Cardiac fibroblast (primary cell): Measurements from ENCODE around the gene SPAG8.
A peak's percentile ranks its signal among the peaks of the same experiment; 100 is the strongest.

Source experiments
- DNase-seq, 2 donors: peaks; one replicate each; pipeline versions ENCODE4 v3.0.0 to v3.0.0-alpha.2; 2010; ENCODE audit warnings: low read depth in 2 of 2
- H3K4me3 ChIP-seq, 2 donors: replicated peaks in 1 of 2; 1 replicate in 1 of 2; 2 replicates in 1 of 2; pipeline ENCODE4 v1.5.1; 2011; ENCODE audit warnings: low read depth in 2 of 2, low read length in 2 of 2, mild to moderate bottlenecking in 2 of 2, moderate library complexity in 1 of 2
- TF ChIP-seq, protein P1 (sequence below): IDR thresholded peaks from one replicate; pipeline ENCODE4 v1.5.1; 2011; ENCODE audit warnings: low read depth, mild to moderate bottlenecking, low read length, inconsistent platforms

The SPAG8 gene

DNA sequence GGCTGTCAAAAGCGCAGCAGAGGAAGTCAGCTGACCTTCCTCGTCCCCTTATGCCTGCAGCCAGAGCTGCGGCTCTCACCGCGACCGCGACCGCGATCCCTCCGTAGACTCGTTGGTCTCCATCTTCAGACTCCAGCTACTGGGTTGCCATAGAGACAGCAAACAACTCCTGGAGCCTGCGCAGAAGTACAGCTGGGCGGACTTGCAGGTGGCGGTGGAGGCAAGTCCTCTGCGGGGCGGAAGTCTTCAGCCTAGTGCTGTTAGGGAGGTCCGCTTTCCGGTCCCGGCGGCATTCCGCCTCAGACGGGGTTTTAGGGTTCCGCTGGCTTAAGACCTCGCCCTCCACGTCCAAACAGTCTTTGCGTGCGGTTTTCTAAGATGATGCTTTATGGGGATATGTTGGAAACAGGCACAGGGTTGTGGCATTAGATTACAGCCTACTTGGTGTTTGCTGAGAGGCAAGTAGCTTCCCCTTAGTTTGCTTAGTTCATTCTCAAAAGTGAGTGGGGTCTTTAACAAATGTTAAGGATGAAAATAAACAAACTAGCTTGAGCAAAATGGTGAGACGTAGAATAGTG, at the start of gene SPAG8:
SPAG8 (minus strand) TSS at position 238 of the 578 bp plus-strand sequence; CDS start at position 123, 115 bp downstream.
- peak; percentile 98 for DNase-seq
- H3K4me3 ChIP-seq: peak within 1 kb of the TSS; percentile 56 to 59
- TF ChIP-seq, protein P1, sequence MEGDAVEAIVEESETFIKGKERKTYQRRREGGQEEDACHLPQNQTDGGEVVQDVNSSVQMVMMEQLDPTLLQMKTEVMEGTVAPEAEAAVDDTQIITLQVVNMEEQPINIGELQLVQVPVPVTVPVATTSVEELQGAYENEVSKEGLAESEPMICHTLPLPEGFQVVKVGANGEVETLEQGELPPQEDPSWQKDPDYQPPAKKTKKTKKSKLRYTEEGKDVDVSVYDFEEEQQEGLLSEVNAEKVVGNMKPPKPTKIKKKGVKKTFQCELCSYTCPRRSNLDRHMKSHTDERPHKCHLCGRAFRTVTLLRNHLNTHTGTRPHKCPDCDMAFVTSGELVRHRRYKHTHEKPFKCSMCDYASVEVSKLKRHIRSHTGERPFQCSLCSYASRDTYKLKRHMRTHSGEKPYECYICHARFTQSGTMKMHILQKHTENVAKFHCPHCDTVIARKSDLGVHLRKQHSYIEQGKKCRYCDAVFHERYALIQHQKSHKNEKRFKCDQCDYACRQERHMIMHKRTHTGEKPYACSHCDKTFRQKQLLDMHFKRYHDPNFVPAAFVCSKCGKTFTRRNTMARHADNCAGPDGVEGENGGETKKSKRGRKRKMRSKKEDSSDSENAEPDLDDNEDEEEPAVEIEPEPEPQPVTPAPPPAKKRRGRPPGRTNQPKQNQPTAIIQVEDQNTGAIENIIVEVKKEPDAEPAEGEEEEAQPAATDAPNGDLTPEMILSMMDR: no peak

DNA sequence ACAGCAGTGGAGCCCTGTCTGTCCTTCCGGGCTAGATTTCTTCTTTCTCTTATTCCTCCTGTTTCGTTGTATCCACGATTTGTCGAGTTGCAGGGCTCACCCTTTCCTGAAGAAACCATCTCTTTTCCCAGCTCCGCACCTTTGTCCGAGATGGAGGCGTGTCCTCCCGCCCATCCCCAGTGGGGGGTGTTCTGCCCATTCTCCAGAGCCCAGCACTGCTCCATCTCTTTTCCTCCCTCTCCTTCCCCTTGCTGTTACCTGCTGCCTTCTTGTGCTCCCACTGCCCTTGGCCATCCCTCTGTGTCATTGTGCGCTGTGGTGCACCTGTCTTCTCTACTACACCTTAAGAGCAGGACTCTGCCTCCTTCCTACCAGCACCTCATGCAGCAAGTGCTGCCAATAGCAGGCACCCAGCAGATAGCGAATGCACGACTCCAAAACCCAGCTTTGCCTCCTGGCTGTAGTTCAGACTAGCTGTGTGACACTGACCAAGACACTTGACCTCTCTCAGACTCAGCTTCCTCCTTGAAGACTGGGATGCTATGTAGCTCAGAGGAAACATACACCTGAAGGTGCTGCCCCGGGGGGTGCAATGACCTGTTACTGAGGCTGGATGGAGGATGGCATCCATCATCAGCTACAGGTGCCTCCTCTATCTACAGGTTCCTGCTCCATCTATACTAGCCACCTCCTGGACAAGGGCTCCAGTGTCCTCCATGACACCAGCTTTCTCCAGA, 49.3 kb upstream of the SPAG8 start:
- H3K4me3 ChIP-seq: no peak overlapping the region
- DNase-seq: no peak
- TF ChIP-seq, protein P1: no peak

GRCh38 chr9:35859990-35860339, 47.9 kb upstream of the SPAG8 start:
- no peak for DNase-seq
- no peak overlapping the region for H3K4me3 ChIP-seq
- TF ChIP-seq, protein P1: no peak

- TF ChIP-seq, protein P1: no peak
- no peak overlapping the region for H3K4me3 ChIP-seq
- DNase-seq: peak in 1 of 2 donors; percentile 11
Measured at GRCh38 chr9:35859310-35859989, 47.4 kb upstream of the SPAG8 start.

DNA sequence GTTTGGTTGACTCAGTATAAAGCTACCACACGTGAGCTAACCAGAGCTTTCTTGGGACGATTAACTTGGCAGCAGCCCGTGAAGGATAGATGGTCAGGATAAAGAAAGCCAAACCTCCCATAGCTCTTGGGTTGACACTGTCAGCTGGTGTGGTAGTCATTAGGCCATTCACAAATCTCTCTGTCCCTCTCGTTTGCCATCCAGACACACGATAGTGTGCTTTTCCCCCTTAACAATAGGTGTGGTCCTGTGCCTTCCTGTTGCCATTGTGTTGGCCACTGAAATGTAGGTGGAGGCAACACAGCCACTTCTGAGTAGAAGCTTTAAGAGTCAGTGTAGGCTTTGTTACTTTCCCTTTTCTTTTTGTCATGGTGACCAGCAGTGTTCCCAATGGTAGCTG, 46.4 kb upstream of the SPAG8 start:
- no peak overlapping the region for H3K4me3 ChIP-seq
- DNase-seq: no peak
- TF ChIP-seq, protein P1: no peak

DNA sequence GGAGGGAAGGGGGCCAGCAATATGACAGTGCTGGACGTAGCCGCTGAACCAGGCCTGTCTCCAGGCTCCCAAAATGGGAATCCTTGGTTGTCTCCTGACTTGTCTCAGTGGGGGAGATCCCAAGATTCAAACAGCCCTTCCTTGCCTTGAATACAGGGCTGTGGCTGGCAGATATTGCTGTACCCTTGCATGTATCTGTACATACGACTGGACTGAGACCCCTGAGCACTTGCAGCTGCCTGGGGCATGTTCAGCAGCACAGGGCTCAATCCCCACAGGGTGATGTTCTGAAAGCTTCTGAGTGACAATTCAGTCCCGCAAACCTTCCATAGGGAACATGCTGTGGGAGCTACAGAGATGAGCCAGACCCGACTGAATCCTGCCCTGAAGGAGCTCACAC, 44.8 kb upstream of the SPAG8 start:
- no peak overlapping the region for H3K4me3 ChIP-seq
- DNase-seq: no peak
- TF ChIP-seq, protein P1: no peak
